ENCODE data around the gene CNKSR1.
A peak's percentile ranks its signal among the peaks of the same experiment; 100 is the strongest.

CNKSR1 gene

DNA sequence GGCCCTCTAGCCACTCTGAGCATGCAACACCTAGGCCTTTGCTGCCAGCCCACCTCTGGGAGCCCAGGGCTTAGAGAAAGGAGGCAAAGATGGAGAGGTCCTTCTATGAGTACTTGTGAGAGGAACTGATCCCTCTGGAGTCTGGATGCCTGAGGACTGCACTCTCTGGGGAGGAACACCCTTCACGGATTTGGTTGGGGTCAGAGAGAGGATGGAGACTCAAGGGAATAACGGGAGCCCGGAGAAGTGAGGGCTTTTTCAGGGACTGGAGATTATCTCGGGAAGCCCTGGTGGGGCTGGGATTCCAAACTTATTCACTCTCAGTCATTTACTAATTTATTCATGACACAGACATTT is 8.1 kb upstream of the CNKSR1 start:
- Histone ChIP-seq H3K27me3 (ENCODE audit: control insufficient read depth in 2 of 2, insufficient read depth in 2 of 2, low read length in 2 of 2) (no peaks in the 10 kb centered on the region), H3K9ac (ENCODE audit: low read depth in 1 of 2, low read length in 2 of 2) (peak overlapping the region in 1 of 2 donors; percentile 97), H3K4me3 (ENCODE audit: low read length in 2 of 2) (peak overlapping the region; percentile 84 to 94), H3K27ac (ENCODE audit: low read depth in 2 of 2, low read length in 2 of 2) (no peak overlapping the region), H3K4me1 (ENCODE audit: control insufficient read depth in 2 of 2, insufficient read depth in 2 of 2, low read length in 2 of 2) (peaks cover 10 to 11% of the 10 kb centered on the region in 2 donors), H3K36me3 (ENCODE audit: control insufficient read depth in 2 of 2, insufficient read depth in 2 of 2, low read length in 2 of 2) (peaks cover 0 to 5% of the 10 kb centered on the region in 2 donors), H3K9me3 (ENCODE audit: control insufficient read depth in 2 of 2, low read length in 2 of 2) (no peaks in the 10 kb centered on the region)

DNA sequence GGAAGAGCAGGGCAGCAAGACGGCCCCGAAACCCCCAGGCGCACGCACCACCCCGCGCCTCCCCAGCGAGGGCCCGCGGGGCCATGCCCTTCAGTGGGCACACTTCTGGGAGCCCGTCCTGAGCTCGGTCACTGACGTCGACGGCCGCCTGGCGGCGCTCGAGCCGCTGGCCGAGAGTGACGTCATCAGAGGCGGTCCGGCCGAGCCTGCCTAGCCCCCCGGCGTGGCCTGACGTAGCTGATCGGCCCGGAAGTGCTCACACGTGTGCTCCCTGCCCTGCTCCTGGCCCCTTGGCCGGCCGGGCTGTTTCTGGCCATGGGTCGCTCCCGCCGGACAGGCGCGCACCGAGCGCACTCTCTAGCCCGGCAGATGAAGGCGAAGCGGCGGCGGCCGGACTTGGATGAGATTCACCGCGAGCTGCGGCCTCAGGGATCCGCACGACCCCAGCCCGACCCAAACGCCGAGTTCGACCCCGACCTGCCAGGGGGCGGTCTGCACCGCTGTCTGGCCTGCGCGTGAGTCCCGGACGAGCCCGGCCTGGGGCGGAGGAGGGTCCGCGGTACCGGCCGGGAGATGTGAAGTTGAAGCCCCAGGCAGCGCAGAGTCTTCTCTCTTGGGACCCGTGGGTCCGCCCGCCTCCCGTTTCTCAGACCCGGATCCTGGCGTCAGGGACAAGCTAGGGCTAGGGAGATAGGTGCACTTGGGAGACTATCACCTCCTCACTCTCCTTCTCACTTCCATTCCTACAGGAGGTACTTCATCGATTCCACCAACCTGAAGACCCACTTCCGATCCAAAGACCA is 7.4 kb upstream of the CNKSR1 start, which contains the start of gene ZNF593:
Gene ZNF593, plus strand, starts transcription at position 240 of the 803 bp plus-strand sequence. Its CDS starts 76 bp downstream, at position 316.
- Histone ChIP-seq H3K27ac (ENCODE audit: low read depth in 2 of 2, low read length in 2 of 2) (peak within 1 kb of the TSS; percentile 68 to 71), H3K9me3 (ENCODE audit: control insufficient read depth in 2 of 2, low read length in 2 of 2) (no peaks in the 10 kb centered on the region), H3K36me3 (ENCODE audit: control insufficient read depth in 2 of 2, insufficient read depth in 2 of 2, low read length in 2 of 2) (peaks cover 0 to 5% of the 10 kb centered on the region in 2 donors), H3K9ac (ENCODE audit: low read depth in 1 of 2, low read length in 2 of 2) (peak within 1 kb of the TSS; percentile 84 to 97), H3K27me3 (ENCODE audit: control insufficient read depth in 2 of 2, insufficient read depth in 2 of 2, low read length in 2 of 2) (no peaks in the 10 kb centered on the region), H3K4me3 (ENCODE audit: low read length in 2 of 2) (peak within 1 kb of the TSS; percentile 84 to 94), H3K4me1 (ENCODE audit: control insufficient read depth in 2 of 2, insufficient read depth in 2 of 2, low read length in 2 of 2) (peaks cover 7 to 11% of the 10 kb centered on the region in 2 donors)

DNA sequence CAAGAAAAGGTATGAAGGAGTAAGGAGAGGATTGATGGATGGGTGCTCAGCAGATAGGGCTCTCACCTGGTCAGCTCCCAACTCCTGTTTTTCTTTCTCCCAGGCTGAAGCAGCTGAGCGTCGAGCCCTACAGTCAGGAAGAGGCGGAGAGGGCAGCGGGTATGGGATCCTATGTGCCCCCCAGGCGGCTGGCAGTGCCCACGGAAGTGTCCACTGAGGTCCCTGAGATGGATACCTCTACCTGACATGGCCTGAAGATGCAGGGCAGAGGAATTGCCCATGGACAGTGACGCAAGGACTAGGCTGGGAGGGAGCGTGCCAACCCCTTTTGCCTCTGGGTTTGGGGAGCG is 6.8 kb upstream of the CNKSR1 start:
- no peaks in the 10 kb centered on the region for H3K9me3 ChIP-seq (ENCODE audit: control insufficient read depth in 2 of 2, low read length in 2 of 2)
- H3K9ac ChIP-seq (ENCODE audit: low read depth in 1 of 2, low read length in 2 of 2), result peak overlapping the region; percentile 84 to 97
- no peak overlapping the region for H3K27ac ChIP-seq (ENCODE audit: low read depth in 2 of 2, low read length in 2 of 2)
- no peaks in the 10 kb centered on the region for H3K27me3 ChIP-seq (ENCODE audit: control insufficient read depth in 2 of 2, insufficient read depth in 2 of 2, low read length in 2 of 2)
- H3K4me3 ChIP-seq (ENCODE audit: low read length in 2 of 2), result peak overlapping the region; percentile 84 to 94
- H3K4me1 ChIP-seq (ENCODE audit: control insufficient read depth in 2 of 2, insufficient read depth in 2 of 2, low read length in 2 of 2), result peaks cover 7 to 11% of the 10 kb centered on the region in 2 donors
- peaks cover 0 to 5% of the 10 kb centered on the region in 2 donors for H3K36me3 ChIP-seq (ENCODE audit: control insufficient read depth in 2 of 2, insufficient read depth in 2 of 2, low read length in 2 of 2)

DNA sequence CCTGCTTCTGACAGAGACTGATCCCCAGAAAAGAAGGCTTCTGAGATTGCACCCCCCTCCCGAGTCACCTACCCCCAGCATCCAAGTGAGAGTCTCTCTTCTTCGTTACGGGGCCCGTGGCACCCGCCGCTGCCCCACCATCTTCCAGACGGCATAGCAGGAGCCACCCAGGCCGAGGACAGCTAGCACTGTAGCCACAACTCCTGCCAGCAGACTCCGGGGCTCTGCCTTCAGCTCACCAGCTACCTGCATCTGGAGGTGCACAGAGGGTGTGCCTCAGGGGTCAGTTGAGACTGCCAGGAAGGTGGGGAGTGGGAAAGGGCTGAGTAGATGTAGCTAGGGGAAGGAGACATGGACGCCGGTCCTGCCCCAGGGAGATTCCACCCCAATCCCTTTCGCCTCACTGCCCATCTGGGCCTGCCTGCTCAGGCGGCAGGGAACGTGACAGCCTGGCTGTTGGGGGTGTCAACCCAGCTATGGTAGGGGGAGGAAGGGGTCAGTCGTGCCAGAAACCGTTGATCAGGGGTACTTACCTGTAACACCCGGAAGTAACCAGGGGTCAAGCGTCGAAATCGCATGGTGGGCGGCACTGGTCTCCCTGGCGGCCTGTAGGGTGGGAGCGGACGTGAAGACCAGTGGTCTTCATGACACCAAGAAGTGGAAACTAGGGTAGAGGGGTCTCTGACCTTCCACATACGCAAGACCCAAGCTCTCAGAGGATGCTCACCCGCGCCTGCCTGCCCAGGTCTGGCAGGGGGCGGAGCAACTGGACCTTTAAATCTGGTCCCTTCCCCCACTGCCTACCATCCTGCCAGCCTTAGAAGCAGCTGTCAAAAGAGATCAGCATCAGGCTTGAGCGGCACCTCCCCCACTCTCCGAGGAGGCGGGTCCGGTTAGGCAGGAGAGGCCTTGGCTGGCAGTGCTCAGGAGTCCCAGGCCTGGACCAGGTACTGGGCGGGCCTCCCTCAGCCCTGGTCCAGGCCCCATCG is 5.9 kb upstream of the CNKSR1 start, which contains the start of gene ZNF593OS:
Gene ZNF593OS, minus strand, starts transcription at position 749 of the 989 bp plus-strand sequence. Its CDS starts 171 bp downstream, at position 578.
- Histone ChIP-seq H3K9me3 (ENCODE audit: control insufficient read depth in 2 of 2, low read length in 2 of 2) (no peaks in the 10 kb centered on the region), H3K9ac (ENCODE audit: low read depth in 1 of 2, low read length in 2 of 2) (peak within 1 kb of the TSS in 1 of 2 donors; percentile 97), H3K27me3 (ENCODE audit: control insufficient read depth in 2 of 2, insufficient read depth in 2 of 2, low read length in 2 of 2) (no peaks in the 10 kb centered on the region), H3K36me3 (ENCODE audit: control insufficient read depth in 2 of 2, insufficient read depth in 2 of 2, low read length in 2 of 2) (peaks cover 0 to 5% of the 10 kb centered on the region in 2 donors), H3K4me1 (ENCODE audit: control insufficient read depth in 2 of 2, insufficient read depth in 2 of 2, low read length in 2 of 2) (peaks cover 7 to 11% of the 10 kb centered on the region in 2 donors), H3K4me3 (ENCODE audit: low read length in 2 of 2) (peak within 1 kb of the TSS in 1 of 2 donors; percentile 84), H3K27ac (ENCODE audit: low read depth in 2 of 2, low read length in 2 of 2) (no peak within 1 kb of the TSS)

DNA sequence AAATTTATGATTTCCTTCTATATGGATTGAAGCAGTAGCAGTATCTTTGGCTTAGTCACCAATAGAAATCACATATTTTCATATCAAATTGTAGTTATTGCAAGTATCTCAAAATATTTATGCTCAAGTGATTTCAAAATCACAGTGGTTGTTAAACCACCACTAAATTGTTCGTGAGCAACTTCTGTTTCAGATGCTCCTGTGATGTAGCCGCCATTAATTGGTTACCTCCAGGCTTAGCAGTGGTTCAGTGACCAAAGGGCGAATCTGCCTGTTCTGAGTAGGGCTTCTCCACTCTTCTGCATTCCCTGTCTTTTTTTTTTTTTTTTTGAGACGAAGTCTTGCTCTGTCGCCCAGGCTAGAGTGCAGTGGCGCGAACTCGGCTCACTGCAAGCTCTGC is 1.9 kb upstream of the CNKSR1 start:
- Histone ChIP-seq H3K9me3 (ENCODE audit: control insufficient read depth in 2 of 2, low read length in 2 of 2) (no peaks in the 10 kb centered on the region), H3K36me3 (ENCODE audit: control insufficient read depth in 2 of 2, insufficient read depth in 2 of 2, low read length in 2 of 2) (peaks cover 0 to 5% of the 10 kb centered on the region in 2 donors), H3K27ac (ENCODE audit: low read depth in 2 of 2, low read length in 2 of 2) (no peak overlapping the region), H3K4me3 (ENCODE audit: low read length in 2 of 2) (no peak overlapping the region), H3K9ac (ENCODE audit: low read depth in 1 of 2, low read length in 2 of 2) (no peak overlapping the region), H3K4me1 (ENCODE audit: control insufficient read depth in 2 of 2, insufficient read depth in 2 of 2, low read length in 2 of 2) (peaks cover 14 to 19% of the 10 kb centered on the region in 2 donors), H3K27me3 (ENCODE audit: control insufficient read depth in 2 of 2, insufficient read depth in 2 of 2, low read length in 2 of 2) (no peaks in the 10 kb centered on the region)

DNA sequence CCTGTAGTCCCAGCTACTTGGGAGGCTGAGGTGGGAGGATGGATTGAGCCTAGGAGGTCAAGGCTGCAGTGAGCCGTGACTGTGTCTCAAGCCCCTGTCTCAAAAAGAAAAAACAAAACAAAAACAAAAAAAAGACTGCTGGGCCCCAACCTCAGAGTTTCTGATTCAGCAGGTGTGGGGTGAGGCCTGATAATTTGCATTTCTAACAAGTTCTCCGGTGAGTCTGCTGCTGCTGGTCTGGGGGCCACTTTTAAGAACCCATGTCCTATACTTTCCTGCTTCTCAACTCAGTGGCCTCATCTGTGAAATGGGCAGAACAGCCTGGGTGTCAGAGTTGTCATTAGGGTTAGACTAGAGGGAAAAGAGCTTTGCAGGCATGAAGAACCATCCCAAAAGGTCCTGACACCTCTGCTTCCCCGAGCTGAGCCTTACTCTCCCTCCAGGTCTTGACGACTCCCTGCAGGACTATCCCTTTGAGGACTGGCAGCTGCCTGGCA is 2.8 kb downstream of the CNKSR1 start:
- Histone ChIP-seq H3K9ac (ENCODE audit: low read depth in 1 of 2, low read length in 2 of 2) (no peak overlapping the region), H3K27me3 (ENCODE audit: control insufficient read depth in 2 of 2, insufficient read depth in 2 of 2, low read length in 2 of 2) (no peaks in the 10 kb centered on the region), H3K4me3 (ENCODE audit: low read length in 2 of 2) (no peak overlapping the region), H3K27ac (ENCODE audit: low read depth in 2 of 2, low read length in 2 of 2) (no peak overlapping the region), H3K4me1 (ENCODE audit: control insufficient read depth in 2 of 2, insufficient read depth in 2 of 2, low read length in 2 of 2) (peaks cover 8 to 13% of the 10 kb centered on the region in 2 donors), H3K9me3 (ENCODE audit: control insufficient read depth in 2 of 2, low read length in 2 of 2) (no peaks in the 10 kb centered on the region), H3K36me3 (ENCODE audit: control insufficient read depth in 2 of 2, insufficient read depth in 2 of 2, low read length in 2 of 2) (peaks cover 15% of the 10 kb centered on the region in 2 donors)

DNA sequence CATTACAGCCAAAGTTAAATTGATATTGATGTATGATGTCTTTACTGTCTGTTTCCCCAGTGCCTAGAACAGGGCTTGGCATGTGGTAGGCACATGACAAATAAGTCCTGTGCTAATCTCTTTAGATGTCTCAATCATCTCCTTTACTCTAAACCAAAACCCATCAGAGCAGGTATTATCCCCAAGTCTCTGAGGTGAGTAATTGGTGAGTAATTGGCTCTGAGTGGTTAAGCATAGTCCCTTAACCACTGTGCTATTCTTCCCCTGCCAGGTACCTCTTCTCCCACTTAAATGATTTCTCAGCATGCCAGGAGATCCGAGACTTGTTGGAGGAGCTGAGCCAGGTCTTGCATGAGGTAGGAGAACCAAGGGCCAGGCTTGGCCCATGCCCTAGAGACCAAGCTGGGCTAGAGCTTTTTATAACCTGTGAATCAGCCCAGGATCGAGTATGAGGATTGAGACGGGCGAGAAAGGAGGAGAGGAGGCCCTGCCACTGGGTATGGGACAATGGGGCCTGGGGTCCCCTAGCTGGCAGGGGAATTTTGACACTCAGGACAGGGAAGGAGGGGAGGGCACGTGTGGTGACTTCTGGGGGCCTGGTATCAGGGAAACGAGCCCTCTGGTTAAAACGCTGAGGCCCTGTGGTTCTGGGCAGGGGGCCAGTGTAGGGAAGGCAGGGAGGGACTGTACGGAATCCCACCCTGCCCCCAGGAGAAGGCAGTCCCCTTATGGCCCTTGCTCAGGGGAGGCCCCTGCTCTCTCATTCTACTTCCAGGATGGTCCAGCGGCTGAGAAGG is 4.5 kb downstream of the CNKSR1 start:
- Histone ChIP-seq H3K27ac (ENCODE audit: low read depth in 2 of 2, low read length in 2 of 2) (no peak overlapping the region), H3K9me3 (ENCODE audit: control insufficient read depth in 2 of 2, low read length in 2 of 2) (no peaks in the 10 kb centered on the region), H3K36me3 (ENCODE audit: control insufficient read depth in 2 of 2, insufficient read depth in 2 of 2, low read length in 2 of 2) (peaks cover 15 to 18% of the 10 kb centered on the region in 2 donors), H3K9ac (ENCODE audit: low read depth in 1 of 2, low read length in 2 of 2) (no peak overlapping the region), H3K27me3 (ENCODE audit: control insufficient read depth in 2 of 2, insufficient read depth in 2 of 2, low read length in 2 of 2) (no peaks in the 10 kb centered on the region), H3K4me1 (ENCODE audit: control insufficient read depth in 2 of 2, insufficient read depth in 2 of 2, low read length in 2 of 2) (peaks cover 8 to 13% of the 10 kb centered on the region in 2 donors), H3K4me3 (ENCODE audit: low read length in 2 of 2) (no peak overlapping the region)

DNA sequence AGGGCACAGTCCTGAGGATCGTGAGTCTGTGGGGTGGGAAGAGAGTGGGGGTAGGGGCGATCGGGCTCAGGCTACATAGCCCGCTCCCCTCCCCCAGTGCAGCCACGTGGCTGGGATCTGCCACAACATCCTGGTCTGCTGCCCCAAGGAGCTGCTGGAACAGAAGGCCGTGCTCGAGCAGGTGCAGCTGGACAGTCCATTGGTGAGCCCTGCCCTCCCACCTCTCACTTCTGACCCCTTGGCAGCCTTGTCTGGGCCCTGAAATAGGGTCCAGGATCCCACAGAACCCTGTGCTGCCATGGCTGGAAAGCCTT is 5.0 kb downstream of the CNKSR1 start:
- no peak overlapping the region for H3K27ac ChIP-seq (ENCODE audit: low read depth in 2 of 2, low read length in 2 of 2)
- peaks cover 19 to 23% of the 10 kb centered on the region in 2 donors for H3K36me3 ChIP-seq (ENCODE audit: control insufficient read depth in 2 of 2, insufficient read depth in 2 of 2, low read length in 2 of 2)
- H3K27me3 ChIP-seq (ENCODE audit: control insufficient read depth in 2 of 2, insufficient read depth in 2 of 2, low read length in 2 of 2), result no peaks in the 10 kb centered on the region
- H3K4me1 ChIP-seq (ENCODE audit: control insufficient read depth in 2 of 2, insufficient read depth in 2 of 2, low read length in 2 of 2), result peaks cover 8 to 10% of the 10 kb centered on the region in 2 donors
- no peak overlapping the region for H3K4me3 ChIP-seq (ENCODE audit: low read length in 2 of 2)
- H3K9ac ChIP-seq (ENCODE audit: low read depth in 1 of 2, low read length in 2 of 2), result no peak overlapping the region
- no peaks in the 10 kb centered on the region for H3K9me3 ChIP-seq (ENCODE audit: control insufficient read depth in 2 of 2, low read length in 2 of 2)

DNA sequence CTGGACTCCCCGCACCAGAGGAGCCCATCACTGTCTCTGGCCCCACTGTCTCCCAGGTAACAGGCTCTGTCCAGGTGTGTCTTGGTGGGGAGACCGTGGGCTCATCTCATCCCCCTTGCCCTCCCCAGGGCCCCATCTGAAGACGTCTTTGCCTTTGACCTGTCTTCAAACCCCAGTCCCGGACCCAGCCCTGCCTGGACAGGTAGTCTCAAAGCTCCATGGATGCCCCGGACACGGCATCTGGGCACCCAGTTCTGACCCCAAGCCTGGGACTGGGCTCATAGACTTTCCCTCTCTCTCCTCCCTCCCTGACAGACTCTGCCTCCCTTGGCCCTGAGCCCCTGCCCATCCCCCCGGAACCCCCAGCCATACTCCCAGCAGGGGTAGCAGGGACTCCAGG is 6.8 kb downstream of the CNKSR1 start:
- no peaks in the 10 kb centered on the region for H3K4me1 ChIP-seq (ENCODE audit: control insufficient read depth in 2 of 2, insufficient read depth in 2 of 2, low read length in 2 of 2)
- H3K9me3 ChIP-seq (ENCODE audit: control insufficient read depth in 2 of 2, low read length in 2 of 2), result no peaks in the 10 kb centered on the region
- H3K36me3 ChIP-seq (ENCODE audit: control insufficient read depth in 2 of 2, insufficient read depth in 2 of 2, low read length in 2 of 2), result peaks cover 27% of the 10 kb centered on the region in 2 donors
- H3K4me3 ChIP-seq (ENCODE audit: low read length in 2 of 2), result no peak overlapping the region
- H3K9ac ChIP-seq (ENCODE audit: low read depth in 1 of 2, low read length in 2 of 2), result no peak overlapping the region
- no peak overlapping the region for H3K27ac ChIP-seq (ENCODE audit: low read depth in 2 of 2, low read length in 2 of 2)
- no peaks in the 10 kb centered on the region for H3K27me3 ChIP-seq (ENCODE audit: control insufficient read depth in 2 of 2, insufficient read depth in 2 of 2, low read length in 2 of 2)

Measured in mucosa of rectum (tissue), 2 donors.